Breast epithelium (tissue), 4 donors: ENCODE results near the gene RHNO1. TPM values are rescaled to one million over a fixed set of nuclear protein-coding genes. Genes with fewer than 3 reads are reported as not detected.

Experiments used
- DNase-seq, 2 donors: peaks; one replicate each; pipeline ENCODE4 v3.0.0-alpha.2; 2019; ENCODE audit warnings: low spot score in 2 of 2
- H3K27ac ChIP-seq, 2 donors: fragments of 200-600 bp; sonication (generic) in 1 of 2; one replicate each; pipeline ENCODE4 v1.5.1; 2016 to 2019; ENCODE audit warnings: mild to moderate bottlenecking in 1 of 2
- H3K27me3 ChIP-seq, 2 donors: fragments of 200-600 bp; sonication (generic) in 1 of 2; one replicate each; pipeline versions ENCODE4 v1.5.1 to v1.6.0; 2017 to 2019; ENCODE audit warnings: control low read depth in 1 of 2, mild to moderate bottlenecking in 1 of 2
- H3K36me3 ChIP-seq: fragments of 200-600 bp; one replicate; pipeline ENCODE4 v1.5.1; 2019
- H3K4me1 ChIP-seq, 2 donors: fragments of 200-600 bp; sonication (generic); one replicate each; pipeline ENCODE4 v1.5.1; 2016 to 2019; ENCODE audit warnings: control low read depth in 1 of 2
- H3K4me3 ChIP-seq, 3 donors: fragments of 200-600 bp; sonication (generic); 1 replicate in 2 of 3; 2 replicates in 1 of 3; pipeline ENCODE4 v1.5.1; 2016 to 2019; ENCODE audit warnings: mild to moderate bottlenecking in 3 of 3, moderate library complexity in 2 of 3
- H3K9me3 ChIP-seq, 2 donors: fragments of 200-600 bp; sonication (generic) in 1 of 2; one replicate each; pipeline ENCODE4 v1.5.1; 2016 to 2019; ENCODE audit warnings: control low read depth in 1 of 2
- POLR2A ChIP-seq: fragments of 450-650 bp; IDR thresholded peaks from one replicate; pipeline ENCODE4 v1.6.1; 2016; ENCODE audit warnings: antibody characterized with exemption, mild to moderate bottlenecking, moderate library complexity
- POLR2AphosphoS5 ChIP-seq, 3 donors: sonication (generic); formaldehyde crosslinking; IDR thresholded peaks; one replicate each; pipeline ENCODE4 v1.6.1; 2017; ENCODE audit warnings: antibody characterized with exemption in 3 of 3
- intact Hi-C: fragments of 100-400 bp; cut with DNase I; formaldehyde crosslinking; loops from one replicate; pipeline ENCODE4 v1.15.1; 2023; ENCODE audit warnings: low total_unique reads
- total RNA-seq, 3 donors: library from RNA; depleted of rRNA; stranded (reverse); fragments of >200 nt; gene quantifications; one replicate each; pipeline ENCODE4 v1.1.0, GENCODE V29; 2016
- TF ChIP-seq, protein P1 (sequence below), 3 donors: fragments of 450-650 bp; IDR thresholded peaks; one replicate each; pipeline ENCODE4 v1.5.1; 2016 to 2017; ENCODE audit warnings: antibody characterized with exemption in 3 of 3, mild to moderate bottlenecking in 3 of 3, moderate library complexity in 3 of 3

RHNO1 gene
- total RNA-seq, 3 donors from 2014 or later: 4.3 to 18.4 (median 15.7) TPM

DNA sequence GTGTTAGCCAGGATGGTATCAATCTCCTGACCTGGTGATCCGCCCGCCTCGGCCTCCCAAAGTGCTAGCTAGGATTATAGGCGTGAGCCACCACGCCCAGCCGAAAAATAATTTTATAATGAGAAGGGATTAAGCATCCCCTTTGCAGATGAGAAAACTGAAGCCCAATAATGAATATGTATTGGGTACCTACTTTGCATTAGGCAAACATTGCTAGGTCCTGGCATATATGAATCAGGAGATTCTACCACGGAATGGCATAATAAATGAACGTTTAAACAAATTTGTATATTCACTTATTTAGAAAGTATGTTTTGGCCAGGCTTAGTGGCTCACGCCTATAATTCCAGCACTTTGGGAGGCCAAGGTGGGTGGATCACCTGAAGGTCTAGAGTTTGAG lies 46.0 kb downstream of the RHNO1 start:
- no peak overlapping the region for H3K4me3 ChIP-seq
- H3K27ac ChIP-seq: no peak overlapping the region
- no peaks in the 10 kb centered on the region for H3K4me1 ChIP-seq
- TF ChIP-seq, protein P1, sequence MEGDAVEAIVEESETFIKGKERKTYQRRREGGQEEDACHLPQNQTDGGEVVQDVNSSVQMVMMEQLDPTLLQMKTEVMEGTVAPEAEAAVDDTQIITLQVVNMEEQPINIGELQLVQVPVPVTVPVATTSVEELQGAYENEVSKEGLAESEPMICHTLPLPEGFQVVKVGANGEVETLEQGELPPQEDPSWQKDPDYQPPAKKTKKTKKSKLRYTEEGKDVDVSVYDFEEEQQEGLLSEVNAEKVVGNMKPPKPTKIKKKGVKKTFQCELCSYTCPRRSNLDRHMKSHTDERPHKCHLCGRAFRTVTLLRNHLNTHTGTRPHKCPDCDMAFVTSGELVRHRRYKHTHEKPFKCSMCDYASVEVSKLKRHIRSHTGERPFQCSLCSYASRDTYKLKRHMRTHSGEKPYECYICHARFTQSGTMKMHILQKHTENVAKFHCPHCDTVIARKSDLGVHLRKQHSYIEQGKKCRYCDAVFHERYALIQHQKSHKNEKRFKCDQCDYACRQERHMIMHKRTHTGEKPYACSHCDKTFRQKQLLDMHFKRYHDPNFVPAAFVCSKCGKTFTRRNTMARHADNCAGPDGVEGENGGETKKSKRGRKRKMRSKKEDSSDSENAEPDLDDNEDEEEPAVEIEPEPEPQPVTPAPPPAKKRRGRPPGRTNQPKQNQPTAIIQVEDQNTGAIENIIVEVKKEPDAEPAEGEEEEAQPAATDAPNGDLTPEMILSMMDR (IDR thresholded peaks at IDR 0.05): no peak
- no peak for TF ChIP-seq POLR2A
- TF ChIP-seq POLR2AphosphoS5 (IDR thresholded peaks at IDR 0.05): no peak
- intact Hi-C loops: no loop called here
- DNase-seq: no peak
- H3K9me3 ChIP-seq: no peaks in the 10 kb centered on the region
- no peaks in the 10 kb centered on the region for H3K36me3 ChIP-seq
- H3K27me3 ChIP-seq: no peaks in the 10 kb centered on the region

DNA sequence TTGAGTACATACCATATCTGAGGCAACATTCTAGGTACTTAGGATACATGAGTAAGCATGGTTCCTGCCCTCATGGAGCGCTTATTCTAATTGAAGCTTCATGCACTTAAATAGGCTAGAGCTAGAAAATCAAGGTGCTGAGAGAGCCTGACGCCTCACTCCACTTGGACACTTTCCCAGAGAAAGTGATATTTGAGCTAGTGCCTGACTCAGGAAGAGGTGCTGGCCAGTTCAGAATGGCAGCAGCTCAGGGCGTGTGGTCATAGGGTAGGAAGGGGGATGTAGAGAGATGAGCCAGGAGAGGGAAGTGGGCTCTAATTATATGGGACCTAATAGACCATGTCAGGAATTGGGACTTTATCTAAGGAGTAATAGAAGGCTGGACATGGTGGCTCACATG lies 47.0 kb downstream of the RHNO1 start:
- DNase-seq: no peak

DNA sequence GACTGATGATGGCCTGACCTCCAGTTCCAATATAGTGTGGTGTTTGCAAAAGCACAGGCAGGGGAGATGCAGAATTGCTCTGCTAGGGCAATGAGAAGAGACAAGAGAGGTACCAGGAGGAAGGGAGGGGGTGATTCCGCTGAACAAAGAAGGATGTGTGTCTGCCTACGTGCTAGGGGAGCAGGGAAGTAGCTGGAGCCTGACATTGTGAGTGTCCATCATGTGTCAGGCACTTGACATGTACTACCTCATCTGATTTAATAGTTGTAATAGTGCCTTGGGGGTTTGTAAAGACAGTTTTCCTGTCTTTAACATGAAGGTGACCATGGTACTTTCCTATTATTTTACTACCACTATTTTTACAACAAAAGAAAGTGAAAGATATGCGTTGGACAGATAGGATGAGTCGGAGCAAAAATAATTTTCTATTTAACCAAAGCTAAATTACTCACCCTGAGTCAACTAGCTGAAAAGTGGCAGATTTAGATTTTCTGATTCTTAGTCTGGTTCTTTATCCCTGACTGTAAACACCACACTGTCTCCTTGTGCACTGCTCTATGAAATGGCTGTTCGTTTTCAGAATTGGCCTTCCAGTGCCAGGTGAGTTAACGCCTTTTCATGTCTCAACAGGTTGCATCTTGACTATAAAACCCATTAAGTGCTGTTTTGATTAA lies 48.4 kb downstream of the RHNO1 start:
- H3K36me3 ChIP-seq: no peaks in the 10 kb centered on the region
- intact Hi-C loops: no loop called here
- H3K4me3 ChIP-seq: no peak overlapping the region

More for the DNA sequence above, 47.0 kb downstream of the RHNO1 start:
- TF ChIP-seq, protein P1 (IDR thresholded peaks at IDR 0.05): no peak
- TF ChIP-seq POLR2AphosphoS5 (IDR thresholded peaks at IDR 0.05): no peak
- no peak for TF ChIP-seq POLR2A
- Histone ChIP-seq H3K4me3 (no peak overlapping the region), H3K27ac (no peak overlapping the region), H3K4me1 (no peaks in the 10 kb centered on the region), H3K9me3 (no peaks in the 10 kb centered on the region), H3K36me3 (no peaks in the 10 kb centered on the region), H3K27me3 (no peaks in the 10 kb centered on the region)
- intact Hi-C loops: no loop called here

GRCh38 chr12:2930865-2931264 lies 53.8 kb downstream of the RHNO1 start:
- H3K27ac ChIP-seq: no peak overlapping the region
- no peaks in the 10 kb centered on the region for H3K27me3 ChIP-seq
- H3K4me1 ChIP-seq: no peaks in the 10 kb centered on the region
- DNase-seq: no peak
- no peak overlapping the region for H3K4me3 ChIP-seq
- intact Hi-C loops: no loop called here
- TF ChIP-seq, protein P1 (IDR thresholded peaks at IDR 0.05): no peak
- TF ChIP-seq POLR2A (no peak), POLR2AphosphoS5 (IDR thresholded peaks at IDR 0.05) (no peak)
- H3K9me3 ChIP-seq: no peaks in the 10 kb centered on the region
- H3K36me3 ChIP-seq: no peaks in the 10 kb centered on the region

More for the DNA sequence above, 48.4 kb downstream of the RHNO1 start:
- Histone ChIP-seq H3K9me3 (no peaks in the 10 kb centered on the region), H3K27ac (no peak overlapping the region), H3K4me1 (no peaks in the 10 kb centered on the region), H3K27me3 (no peaks in the 10 kb centered on the region)
- TF ChIP-seq POLR2AphosphoS5 (IDR thresholded peaks at IDR 0.05): no peak
- TF ChIP-seq POLR2A: no peak
- TF ChIP-seq, protein P1 (IDR thresholded peaks at IDR 0.05): no peak
- no peak for DNase-seq

GRCh38 chr12:2933586-2933985 lies 56.6 kb downstream of the RHNO1 start:
- no peak overlapping the region for H3K27ac ChIP-seq
- H3K27me3 ChIP-seq: no peaks in the 10 kb centered on the region
- no peak overlapping the region for H3K4me3 ChIP-seq
- intact Hi-C loops: no loop called here
- no peaks in the 10 kb centered on the region for H3K36me3 ChIP-seq
- H3K4me1 ChIP-seq: no peaks in the 10 kb centered on the region
- no peaks in the 10 kb centered on the region for H3K9me3 ChIP-seq
- no peak for DNase-seq
- TF ChIP-seq, protein P1 (IDR thresholded peaks at IDR 0.05): no peak
- no peak for TF ChIP-seq POLR2AphosphoS5 (IDR thresholded peaks at IDR 0.05)
- TF ChIP-seq POLR2A: no peak
